ENCODE data around the gene PAQR7.

The PAQR7 gene, protein sequence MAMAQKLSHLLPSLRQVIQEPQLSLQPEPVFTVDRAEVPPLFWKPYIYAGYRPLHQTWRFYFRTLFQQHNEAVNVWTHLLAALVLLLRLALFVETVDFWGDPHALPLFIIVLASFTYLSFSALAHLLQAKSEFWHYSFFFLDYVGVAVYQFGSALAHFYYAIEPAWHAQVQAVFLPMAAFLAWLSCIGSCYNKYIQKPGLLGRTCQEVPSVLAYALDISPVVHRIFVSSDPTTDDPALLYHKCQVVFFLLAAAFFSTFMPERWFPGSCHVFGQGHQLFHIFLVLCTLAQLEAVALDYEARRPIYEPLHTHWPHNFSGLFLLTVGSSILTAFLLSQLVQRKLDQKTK

DNA sequence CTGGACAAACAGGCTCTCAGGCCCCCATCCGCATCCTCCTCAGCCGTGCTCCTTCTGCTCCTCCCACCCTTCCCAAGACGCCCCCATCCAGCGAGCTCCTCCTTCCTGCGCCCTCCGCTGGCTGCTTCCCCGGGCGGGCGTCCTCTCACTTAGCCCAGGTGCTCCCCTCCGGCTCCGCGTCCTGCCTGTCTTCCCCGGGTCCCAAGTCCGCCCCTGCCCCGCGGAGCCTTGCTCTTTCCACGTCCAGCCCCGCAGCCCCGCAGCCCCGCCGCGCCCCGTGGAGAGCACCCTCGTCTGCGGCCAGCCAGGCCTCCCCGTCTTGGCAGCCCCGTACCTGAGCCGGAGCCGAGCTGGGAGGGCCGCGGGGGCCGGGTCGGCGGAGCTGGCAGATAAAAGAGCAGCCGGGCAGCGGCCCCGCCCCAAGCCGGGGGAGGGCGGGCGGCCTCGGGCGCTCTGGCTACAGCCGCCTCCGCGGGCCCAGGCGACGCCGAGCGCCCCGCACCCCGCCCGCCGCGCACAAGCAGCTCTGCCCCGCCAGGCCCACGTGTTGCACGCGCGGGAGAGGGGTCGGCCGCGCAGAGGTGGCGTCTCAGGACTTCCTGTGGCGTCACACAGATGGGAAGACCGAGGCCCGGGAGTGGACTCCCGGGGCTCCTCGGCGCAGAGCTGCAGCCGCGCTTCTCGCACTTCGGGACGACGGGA, at the start of gene PAQR7:
TSS of gene PAQR7 (minus strand) at position 555 of the 702 bp plus-strand sequence. CDS start 11,869 bp downstream, outside the sequence.
- DNase-seq (ENCODE audit: low spot score) = peak; percentile 77

DNA sequence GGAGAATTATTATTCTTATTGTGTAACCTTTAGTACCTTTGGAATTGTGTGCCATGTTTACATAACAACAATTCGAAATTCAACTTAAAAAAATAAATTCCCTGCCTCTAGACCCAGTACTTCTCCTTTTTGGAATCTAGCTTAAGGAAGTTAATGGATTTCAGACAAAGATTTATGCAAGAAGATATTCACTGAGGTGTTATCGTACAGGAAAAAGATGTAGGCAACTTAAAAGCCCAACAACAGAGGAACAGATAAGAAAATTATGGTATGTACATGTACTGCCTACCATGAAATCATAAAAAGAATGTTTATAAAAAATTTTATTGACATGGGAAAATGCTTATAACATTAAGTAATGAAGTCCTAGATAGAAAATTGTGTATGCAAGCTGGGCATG, 48.9 kb upstream of the PAQR7 start:
- DNase-seq (ENCODE audit: low spot score) = no peak

DNA sequence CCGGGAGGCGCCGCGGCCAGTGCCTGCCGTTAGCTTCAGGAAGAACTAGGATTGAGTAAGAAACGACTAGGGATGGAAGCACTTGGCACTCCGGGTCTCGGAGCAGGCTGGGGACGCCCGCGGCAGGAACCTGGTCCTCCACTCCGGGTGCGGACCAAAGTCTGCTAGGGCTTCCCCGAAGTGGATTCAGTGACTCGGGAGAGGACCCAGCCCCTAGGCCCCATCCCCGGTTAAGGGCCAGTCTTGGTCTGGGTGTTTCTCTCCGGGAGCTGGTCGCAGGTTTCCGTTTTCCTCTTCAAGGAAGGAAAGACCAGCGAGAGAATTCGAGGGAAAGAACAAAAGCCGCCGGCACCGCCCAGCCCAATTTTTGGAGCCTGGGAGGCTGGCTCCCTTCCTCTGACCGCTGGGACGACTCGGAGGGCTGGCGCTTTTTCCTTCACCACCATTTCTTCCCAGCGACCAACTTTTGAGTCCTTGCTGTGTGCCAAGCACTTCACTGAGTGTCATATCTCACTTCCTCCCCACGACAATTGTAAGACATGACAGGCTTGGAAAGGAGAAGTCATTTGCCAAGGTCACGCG, 47.6 kb upstream of the PAQR7 start:
- DNase-seq (ENCODE audit: low spot score) = peak; percentile 32

DNA sequence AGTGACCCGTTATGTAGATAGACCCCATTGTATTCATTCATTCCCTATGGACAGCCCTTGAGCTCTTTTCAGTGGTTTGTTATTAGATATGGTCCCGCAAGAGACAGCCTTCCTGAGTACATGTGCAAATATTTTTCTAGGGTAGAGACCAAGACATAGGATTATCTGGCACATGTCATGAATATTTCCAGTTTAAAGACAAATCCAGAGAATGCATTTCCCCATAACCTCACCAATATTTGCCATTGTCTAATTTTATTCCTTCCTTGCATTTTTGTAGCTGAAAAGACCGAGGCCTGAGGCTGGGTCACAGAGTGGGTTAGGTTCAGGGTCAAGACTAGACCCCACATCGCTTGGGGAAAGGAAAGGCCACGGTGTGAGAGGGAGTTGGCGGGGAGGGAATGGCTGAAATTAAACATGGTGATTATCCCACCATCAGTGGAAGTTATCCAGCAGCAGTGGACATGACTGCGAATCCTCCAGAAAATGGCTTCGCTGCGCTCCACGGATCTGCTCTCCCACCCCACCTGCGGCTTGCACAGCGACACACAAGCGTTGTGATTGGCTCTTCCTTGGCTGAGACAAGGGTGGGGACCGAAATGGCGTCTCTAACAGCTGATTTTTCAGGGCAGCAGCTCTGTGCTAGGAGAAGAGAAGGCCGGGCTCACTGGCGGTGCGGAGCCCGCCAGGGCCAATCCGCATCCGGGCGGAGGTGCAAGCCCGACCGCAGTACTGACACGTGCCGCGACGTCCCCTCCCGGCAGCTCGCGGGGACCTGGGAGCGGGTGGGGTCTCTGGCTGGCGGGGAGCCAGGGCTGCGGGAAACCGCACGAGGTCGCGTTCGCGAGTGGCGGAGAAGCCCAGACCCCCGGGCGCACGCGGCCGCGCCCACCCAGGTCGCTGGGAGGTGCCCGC, 46.8 kb upstream of the PAQR7 start:
- peak; percentile 31 for DNase-seq (ENCODE audit: low spot score)

DNA sequence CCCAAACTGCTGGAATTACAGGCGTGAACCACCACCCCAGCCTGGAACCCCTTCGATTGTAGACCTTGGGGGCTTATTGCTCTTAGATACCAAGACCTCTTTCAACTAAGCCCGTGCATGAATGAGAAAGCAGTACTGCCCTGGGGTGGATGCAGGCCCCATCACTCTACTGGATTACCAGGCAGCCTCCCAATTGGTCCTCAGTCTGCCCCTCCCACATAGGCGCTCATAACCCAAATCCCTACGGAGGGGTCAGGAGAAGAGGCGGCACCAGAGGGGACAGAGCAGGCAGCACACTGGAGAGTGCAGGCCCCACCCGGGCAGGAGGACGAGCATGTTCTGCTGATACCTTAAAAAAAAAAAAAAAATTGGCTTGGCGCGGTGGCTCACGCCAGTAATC, 43.1 kb upstream of the PAQR7 start:
- DNase-seq (ENCODE audit: low spot score) = no peak

DNA sequence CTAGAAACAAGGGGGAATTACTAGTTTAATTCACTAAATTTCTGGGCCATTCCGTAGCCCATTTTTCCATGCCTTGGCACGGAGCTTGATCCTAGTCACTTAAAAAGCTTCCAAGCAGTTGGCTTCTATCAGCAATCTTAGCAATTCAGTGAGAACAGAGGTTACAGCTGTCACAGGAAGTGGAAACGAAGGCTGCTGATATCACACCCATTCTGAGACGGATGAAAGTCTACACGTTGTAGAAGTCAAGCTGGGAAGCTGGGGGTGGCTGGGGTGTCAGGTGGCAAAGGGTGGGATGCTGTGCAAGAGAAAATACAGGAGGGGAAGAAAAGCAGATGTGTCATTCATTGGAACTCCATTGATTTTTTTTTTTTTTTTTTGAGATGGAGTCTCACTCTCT, 42.5 kb upstream of the PAQR7 start:
- DNase-seq (ENCODE audit: low spot score) = no peak

DNA sequence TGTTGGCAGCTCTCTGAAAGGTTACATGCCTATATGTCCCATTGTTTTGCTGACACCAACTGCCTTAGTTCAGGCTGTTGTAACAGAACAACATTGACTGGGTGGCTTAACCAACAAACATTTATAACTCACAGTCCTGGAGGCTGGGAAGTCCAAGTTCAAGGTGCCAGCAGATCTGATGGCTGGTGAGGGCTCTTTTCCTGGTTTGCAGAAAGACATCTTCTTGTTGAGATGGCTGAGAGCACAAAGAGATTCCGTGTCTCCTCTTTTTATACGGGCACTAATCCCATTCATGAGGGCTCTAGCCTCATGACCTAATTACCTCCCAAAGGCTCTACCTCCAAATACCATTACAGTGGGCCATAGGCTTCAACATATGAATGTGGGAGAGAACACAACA, 41.0 kb upstream of the PAQR7 start:
- no peak for DNase-seq (ENCODE audit: low spot score)

DNA sequence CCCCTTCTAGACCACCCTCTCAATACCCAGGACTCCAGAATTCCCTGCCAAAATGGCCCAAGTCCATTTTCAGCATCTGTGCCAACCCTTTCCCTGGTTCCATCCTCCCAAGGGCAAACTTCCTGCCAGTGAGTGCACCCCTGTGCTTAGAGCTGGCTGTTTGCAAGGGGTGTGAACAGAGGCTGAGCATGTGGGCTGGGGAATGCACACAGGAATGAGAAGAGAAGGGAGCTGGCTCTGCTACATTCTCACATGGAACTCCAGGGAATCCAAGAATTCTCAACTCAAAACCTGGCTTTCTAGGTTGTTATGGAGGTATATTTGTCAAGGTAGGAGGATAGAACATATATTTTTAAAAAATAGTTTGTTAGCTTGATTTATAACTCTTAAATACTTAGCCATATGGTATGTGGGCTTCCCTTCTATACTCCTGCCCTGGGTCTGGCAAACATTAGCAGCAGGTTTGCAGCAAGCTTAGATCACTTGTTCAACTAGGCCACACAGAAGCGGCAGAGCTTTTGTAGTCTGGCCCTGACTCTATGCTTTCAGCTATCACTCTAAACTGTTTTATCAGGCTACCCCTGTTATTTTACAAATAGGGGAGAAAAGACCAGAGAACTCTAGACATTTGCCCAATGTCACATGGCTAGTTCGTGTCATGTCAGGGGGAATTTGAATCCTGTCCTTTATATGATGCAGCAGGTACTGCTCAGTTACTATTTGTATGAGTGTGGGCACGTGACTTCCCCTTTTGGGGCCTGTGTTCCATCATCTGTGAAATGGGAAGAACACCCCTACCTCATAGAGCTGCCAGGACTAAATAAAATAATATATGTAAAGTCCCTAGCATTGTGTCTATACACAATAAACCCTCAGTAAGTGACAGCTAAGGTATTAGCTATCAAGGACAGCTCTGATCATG, 38.8 kb upstream of the PAQR7 start:
- no peak for DNase-seq (ENCODE audit: low spot score)

DNA sequence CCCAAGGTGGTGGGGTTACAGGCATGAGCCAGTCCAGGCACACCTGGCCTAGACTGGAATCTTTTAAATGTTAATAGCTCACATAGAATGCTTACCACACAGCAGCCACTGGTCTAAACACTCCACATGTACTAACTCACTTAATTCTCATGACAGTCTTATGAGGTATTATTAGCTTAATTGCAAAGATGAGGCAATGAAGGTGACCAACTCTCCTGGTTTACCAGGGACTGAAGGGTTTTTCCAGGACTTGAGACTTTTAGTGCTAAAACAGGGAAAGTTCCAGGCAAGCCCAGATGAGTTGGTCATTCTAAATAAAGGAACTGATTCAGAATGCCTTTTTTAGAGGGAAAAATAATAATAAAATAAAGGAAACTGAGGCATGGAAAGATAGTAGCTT, 37.7 kb upstream of the PAQR7 start:
- no peak for DNase-seq (ENCODE audit: low spot score)

DNA sequence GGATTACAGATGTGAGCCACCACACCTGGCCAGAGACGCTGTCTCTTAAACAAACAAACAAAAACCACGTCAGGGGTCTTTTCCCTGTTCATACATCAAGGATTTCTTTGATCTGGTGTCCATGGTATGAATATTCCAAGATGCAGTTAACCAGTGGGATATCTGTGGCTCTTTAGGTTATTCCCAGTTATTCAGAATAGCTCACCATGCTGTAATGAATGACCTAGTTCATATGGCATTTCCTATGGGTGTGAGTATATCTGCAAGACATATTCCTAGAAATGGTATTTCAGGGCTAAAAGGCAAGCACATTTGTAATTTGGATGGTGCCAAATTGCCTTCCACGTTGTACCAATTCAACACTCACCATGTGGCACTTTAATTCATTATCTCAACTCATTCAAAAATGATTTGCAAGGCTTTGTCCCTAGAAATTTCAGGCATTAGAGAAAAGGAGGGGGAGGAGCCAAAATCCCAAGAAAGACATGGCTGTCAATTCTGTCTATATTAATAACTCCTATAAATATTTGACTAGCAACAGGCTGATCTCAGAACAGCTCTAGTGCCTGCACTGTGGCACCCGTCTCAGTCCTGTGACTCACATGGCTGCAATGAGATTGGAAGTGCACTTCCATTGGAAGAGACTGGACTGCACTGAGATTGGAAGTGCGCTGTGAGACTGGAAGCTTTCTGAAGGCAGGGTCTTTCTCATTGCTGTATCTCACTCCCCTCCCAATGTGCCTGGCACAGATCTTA, 36.7 kb upstream of the PAQR7 start:
- DNase-seq (ENCODE audit: low spot score) = peak; percentile 73

DNA sequence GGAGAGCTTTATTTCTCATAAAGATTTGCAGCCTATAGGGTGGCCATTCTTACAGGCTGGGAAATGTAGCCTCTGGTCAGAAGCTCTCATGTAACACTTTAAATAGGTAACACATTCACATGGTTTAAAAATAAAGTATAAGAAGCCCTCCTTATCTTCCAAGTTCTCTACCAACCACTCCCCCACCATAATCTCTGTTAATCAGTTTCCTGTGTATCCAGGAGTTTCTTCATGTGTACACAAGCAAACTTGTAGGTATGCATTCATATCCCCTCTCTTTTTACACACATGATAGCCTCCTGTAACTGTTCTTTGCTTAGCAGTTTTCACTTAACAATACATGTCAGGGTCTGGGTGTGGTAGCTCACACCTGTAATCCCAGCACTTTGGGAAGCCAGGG, 35.7 kb upstream of the PAQR7 start:
- DNase-seq (ENCODE audit: low spot score) = no peak

DNA sequence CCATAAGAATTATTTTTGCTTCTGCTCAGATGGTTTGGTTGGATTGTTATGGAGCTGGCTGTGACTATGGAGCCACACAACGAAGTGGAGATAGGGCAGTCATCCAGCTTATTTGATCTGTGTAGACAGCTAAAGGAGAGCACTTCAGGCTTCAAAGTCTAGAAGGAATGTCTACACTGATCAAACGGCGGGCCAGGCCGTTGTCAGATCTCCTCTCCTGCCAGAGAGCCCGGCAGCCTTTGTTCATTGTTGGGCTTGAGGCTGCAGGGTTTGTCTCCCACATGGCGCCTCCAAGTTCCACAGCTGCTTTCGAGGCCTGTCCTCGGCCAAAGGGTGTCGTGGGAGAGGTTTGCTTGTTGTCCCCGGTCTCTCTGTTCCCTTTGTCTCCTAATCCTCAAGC, 33.5 kb upstream of the PAQR7 start:
- DNase-seq (ENCODE audit: low spot score) = no peak

DNA sequence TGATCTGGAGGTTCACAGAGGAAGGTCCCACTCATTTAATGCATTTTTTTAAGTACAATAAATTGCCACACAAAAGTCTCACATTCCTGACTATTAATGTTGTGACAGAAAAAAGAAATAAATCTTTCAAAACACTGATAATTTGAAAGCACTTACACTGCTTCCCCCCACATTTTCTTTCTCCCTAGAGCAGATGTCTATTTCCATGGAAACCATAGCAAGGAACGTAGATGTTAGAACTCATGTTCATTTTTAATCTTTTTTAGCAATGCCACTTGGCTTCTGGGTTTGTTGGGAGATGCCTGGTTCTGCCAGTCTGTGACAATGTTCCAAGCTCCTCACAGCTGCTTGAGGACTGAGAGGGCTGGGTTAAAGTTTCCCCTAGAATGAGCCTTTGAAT, 32.7 kb upstream of the PAQR7 start:
- DNase-seq (ENCODE audit: low spot score) = no peak

DNA sequence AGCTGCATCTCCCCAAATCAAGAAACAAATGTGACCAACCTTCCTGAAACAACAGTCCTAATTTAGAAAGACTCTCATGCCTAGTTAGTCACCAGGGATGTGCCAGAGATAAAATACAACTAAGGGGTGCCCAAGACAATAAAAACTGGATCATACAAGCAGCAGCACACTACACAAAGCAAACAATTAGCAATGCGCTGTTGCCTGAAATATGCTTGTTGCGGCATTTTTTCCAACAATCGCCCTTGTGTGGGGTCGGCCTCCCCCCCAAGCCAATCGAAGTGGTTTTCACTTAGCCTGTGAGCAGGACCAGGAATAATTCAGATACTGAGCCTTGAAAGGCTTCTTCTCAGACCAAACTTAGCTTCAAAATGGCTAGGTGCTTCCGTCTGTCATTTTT, 32.1 kb upstream of the PAQR7 start:
- DNase-seq (ENCODE audit: low spot score) = no peak

DNA sequence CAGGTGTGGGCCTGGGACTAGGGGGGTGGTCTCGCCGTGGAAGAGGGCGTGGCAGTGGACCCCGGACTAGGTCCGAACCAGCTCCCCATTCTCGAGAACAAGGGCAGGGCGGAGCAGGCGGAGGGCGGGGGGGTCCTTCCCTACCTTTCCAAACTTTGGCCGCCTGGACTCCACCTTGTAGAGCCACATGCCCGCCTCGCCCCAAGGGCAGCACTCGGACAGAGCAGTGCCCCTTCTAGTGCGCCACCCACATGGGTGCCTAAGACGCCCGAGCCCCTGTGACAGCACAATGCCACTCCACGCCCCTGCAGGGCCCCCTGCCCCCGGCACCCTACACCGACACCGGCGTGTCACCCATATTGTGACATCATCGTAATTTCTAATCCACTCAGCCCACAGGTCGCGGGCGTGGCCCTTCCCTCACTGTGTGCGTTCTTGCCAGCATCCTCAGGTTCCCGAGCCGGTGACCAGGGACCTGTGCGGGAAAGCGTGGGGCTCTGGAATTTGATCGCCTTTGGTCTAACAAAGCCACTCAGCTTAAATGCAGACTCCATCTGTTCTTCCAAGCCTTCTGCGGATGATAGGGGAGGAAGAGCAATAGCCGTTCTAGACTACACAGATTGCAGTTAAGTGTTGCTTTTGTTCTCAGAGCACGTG, 31.3 kb upstream of the PAQR7 start:
- DNase-seq (ENCODE audit: low spot score) = no peak

DNA sequence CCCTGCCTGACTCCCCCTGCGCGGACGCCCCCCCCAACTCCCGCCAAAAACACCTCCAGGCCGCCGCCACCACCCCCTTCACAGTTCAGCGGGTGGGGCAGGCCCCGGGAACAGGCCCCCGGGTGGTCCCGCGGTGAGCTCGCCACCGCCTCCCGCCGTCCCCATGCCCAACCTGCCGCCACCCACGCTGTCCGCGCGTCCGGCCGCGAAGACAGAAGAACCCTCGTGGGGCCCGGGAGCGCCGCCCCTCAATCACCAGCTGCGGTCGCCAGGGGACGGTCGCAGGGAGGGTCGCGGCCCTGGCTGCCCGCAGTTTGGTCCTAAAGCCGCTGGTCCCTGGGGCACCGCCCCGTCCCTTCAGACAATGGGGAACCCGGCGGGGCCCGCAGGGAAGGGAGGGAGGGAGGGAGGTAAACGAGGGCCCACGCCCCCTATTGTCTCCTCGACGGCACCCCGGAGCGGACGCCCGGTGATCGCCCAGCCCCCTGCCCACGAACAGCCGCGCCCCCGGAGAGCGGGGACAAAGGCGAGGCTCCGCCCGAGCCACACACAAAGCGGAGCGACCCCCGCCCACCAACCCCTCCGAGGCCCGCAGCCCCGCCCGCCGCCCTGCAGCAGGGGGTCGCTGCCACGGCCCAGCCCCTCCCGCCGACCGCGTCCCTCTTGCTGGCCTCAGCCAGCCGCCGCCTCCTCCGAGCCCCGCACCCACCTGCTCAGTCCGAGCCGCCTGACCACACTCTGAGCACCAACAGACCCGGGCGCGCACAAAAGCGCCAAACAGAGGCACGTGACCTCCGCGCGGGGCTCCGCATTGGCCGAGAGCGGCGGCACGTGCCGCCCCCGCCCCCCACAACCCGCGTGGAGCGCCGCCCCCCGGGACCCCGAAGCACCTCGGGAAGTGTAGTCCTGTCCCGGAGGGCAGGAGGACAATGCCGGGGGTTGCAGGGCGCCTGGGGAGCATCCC, 30.5 kb upstream of the PAQR7 start, which contains the start of gene STMN1:
TSS of gene STMN1 (minus strand) at position 740 of the 964 bp plus-strand sequence. CDS start 1,743 bp downstream, outside the sequence.
- DNase-seq (ENCODE audit: low spot score) = peak; percentile 90

DNA sequence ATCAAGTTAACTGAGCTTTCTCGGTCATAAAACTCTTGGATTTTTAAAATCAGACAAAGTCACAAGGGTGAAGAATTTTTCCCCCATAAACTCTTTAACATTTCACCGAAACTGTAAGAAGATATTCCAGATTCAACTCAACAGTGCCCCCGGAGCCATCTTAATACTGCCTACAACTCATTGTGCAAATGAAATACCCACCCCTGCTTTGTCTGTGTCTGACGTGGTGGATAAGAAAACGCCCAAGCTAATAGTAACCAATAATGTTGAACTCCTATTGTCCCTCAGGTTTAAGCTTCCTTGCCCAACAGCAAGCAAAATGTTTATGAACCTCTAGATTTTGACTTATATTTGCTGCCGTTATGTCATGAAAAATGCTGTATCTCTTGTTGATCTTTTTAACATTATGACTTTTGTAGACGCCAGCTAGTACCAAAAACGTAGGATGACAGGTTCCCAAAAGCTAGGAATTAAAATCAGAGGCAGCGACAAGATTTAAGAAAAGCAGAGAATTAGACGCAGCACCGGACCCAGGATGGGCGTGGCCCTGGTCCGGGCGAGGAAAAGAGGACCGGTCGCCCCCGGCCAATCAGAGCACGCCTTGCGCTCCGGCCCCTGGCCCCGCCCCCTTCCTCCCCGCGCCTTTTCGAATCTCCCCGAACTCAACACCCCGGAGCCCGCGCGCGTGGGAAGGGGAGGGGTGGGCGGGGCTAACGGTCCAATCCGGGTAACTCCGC, 29.6 kb upstream of the PAQR7 start:
- DNase-seq (ENCODE audit: low spot score) = peak; percentile 97

DNA sequence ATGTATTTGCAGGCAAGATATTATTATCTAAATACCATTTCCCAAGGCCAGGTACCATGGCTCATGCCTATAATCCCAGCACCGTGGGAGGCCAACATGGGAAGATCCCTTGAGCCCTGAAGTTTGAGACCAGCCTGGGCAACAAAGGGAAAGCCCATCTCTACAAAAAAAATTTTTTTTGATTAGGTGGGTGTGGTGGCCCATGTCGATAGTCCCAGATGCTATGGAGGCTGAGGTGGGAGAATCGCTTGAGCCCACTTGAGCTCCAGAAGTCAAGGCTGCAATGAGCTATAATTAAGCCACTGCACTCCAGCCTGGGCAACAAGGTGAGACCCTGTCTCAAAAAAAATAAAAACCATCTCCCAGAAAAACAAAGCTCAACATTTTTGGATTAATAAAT, 28.5 kb upstream of the PAQR7 start:
- DNase-seq (ENCODE audit: low spot score) = no peak

Data from AG08395 (cell line).